BLaER1 treated with 17β-estradiol and CSF1 and Interleukin-3, amounts not matched to agents 10 nM and 100 nM (cell line): Measurements from ENCODE around the gene UCK1.
A peak's percentile ranks its signal among the peaks of the same experiment; 100 is the strongest.
"Not testable (repeated sequence)": the region's sequence is repeated elsewhere in the genome, so short reads cannot be mapped to it uniquely, and the experiment has no call there.

Experiments used
- H3K27ac ChIP-seq, 11 experiments: shearing (Covaris generic); formaldehyde crosslinking; 2 replicates each; pipeline ENCODE4 v1.8.1; 2022
- H3K27me3 ChIP-seq, 11 experiments: shearing (Covaris generic); formaldehyde crosslinking; 2 replicates each; pipeline ENCODE4 v1.8.1; 2022
- H3K36me3 ChIP-seq, 11 experiments: shearing (Covaris generic); formaldehyde crosslinking; 2 replicates each; pipeline ENCODE4 v1.8.1; 2022
- H3K4me1 ChIP-seq, 10 experiments: shearing (Covaris generic); formaldehyde crosslinking; 2 replicates each; pipeline ENCODE4 v1.8.1; 2022
- H3K4me2 ChIP-seq, 11 experiments: shearing (Covaris generic); formaldehyde crosslinking; 2 replicates each; pipeline ENCODE4 v1.8.1; 2022
- H3K4me3 ChIP-seq, 10 experiments: shearing (Covaris generic); formaldehyde crosslinking; 2 replicates each; pipeline ENCODE4 v1.8.1; 2022
- H3K9ac ChIP-seq, 11 experiments: shearing (Covaris generic); formaldehyde crosslinking; 2 replicates each; pipeline ENCODE4 v1.8.1; 2022
- H3K9me3 ChIP-seq, 11 experiments: shearing (Covaris generic); formaldehyde crosslinking; replicated peaks in 1 of 11; 2 replicates each; pipeline ENCODE4 v1.8.1; 2022
- H4K20me1 ChIP-seq, 11 experiments: shearing (Covaris generic); formaldehyde crosslinking; 2 replicates each; pipeline ENCODE4 v1.8.1; 2022
- Cebpa-rat ChIP-seq, 11 experiments: shearing (Covaris generic); IDR thresholded peaks; 2 replicates each; pipeline ENCODE4 v1.8.1; 2022

The UCK1 gene

GRCh38 chr9:131557855-131558548 lies 26.9 kb upstream of the UCK1 start:
- no peak for TF ChIP-seq Cebpa-rat (IDR thresholded peaks at IDR 0.05)
- peaks cover 0 to 13% (median 0%) of the 10 kb centered on the region in 10 experiments; a peak in 3 of 20 replicates for H3K4me1 ChIP-seq
- no peak overlapping the region for H3K4me3 ChIP-seq
- peaks cover 0 to 24% (median 11%) of the 10 kb centered on the region in 11 experiments; a peak in 20 of 22 replicates for H3K9me3 ChIP-seq
- no peak overlapping the region for H3K9ac ChIP-seq
- H3K36me3 ChIP-seq, result 0 out of 22 replicates have a peak, but pooled peaks cover 0 to 5% (median 0%) of the 10 kb centered on the region in 11 experiments
- no peaks in the 10 kb centered on the region; a peak in 1 of 22 replicates for H4K20me1 ChIP-seq
- no peaks in the 10 kb centered on the region for H3K27me3 ChIP-seq
- H3K27ac ChIP-seq, result no peak overlapping the region
- H3K4me2 ChIP-seq, result no peak overlapping the region

GRCh38 chr9:131555841-131556673 lies 25.0 kb upstream of the UCK1 start:
- Histone ChIP-seq H3K4me1 (peaks cover 0 to 19% (median 0%) of the 10 kb centered on the region in 10 experiments; a peak in 4 of 20 replicates), H3K4me2 (no peak overlapping the region), H3K27ac (no peak overlapping the region), H3K9ac (no peak overlapping the region), H3K9me3 (peaks cover 0 to 13% (median 3%) of the 10 kb centered on the region in 11 experiments; a peak in 6 of 22 replicates), H3K27me3 (no peaks in the 10 kb centered on the region), H3K4me3 (no peak overlapping the region), H4K20me1 (no peaks in the 10 kb centered on the region; a peak in 1 of 22 replicates), H3K36me3 (0 out of 22 replicates have a peak, but pooled peaks cover 0 to 5% (median 0%) of the 10 kb centered on the region in 11 experiments)
- no peak for TF ChIP-seq Cebpa-rat (IDR thresholded peaks at IDR 0.05)

GRCh38 chr9:131554843-131555351 lies 23.8 kb upstream of the UCK1 start:
- no peak overlapping the region for H3K9ac ChIP-seq
- peaks cover 0 to 8% (median 0%) of the 10 kb centered on the region in 11 experiments; a peak in 2 of 22 replicates for H3K9me3 ChIP-seq
- TF ChIP-seq Cebpa-rat (IDR thresholded peaks at IDR 0.05), result no peak
- no peak overlapping the region for H3K27ac ChIP-seq
- peaks cover 0 to 16% (median 0%) of the 10 kb centered on the region in 10 experiments; a peak in 4 of 20 replicates for H3K4me1 ChIP-seq
- H4K20me1 ChIP-seq, result no peaks in the 10 kb centered on the region; a peak in 1 of 22 replicates
- no peak overlapping the region for H3K4me3 ChIP-seq
- H3K4me2 ChIP-seq, result no peak overlapping the region
- no peaks in the 10 kb centered on the region for H3K27me3 ChIP-seq
- 0 out of 22 replicates have a peak, but pooled peaks cover 0 to 5% (median 0%) of the 10 kb centered on the region in 11 experiments for H3K36me3 ChIP-seq

GRCh38 chr9:131554087-131554842 lies 23.2 kb upstream of the UCK1 start:
- Histone ChIP-seq H3K4me3 (no peak overlapping the region), H3K9me3 (peaks cover 0 to 8% (median 0%) of the 10 kb centered on the region in 11 experiments; a peak in 3 of 22 replicates), H3K27ac (no peak overlapping the region), H3K4me1 (peaks cover 0 to 10% (median 0%) of the 10 kb centered on the region in 10 experiments; a peak in 4 of 20 replicates), H4K20me1 (no peaks in the 10 kb centered on the region; a peak in 1 of 22 replicates), H3K4me2 (no peak overlapping the region), H3K27me3 (peaks cover 0 to 1% (median 0%) of the 10 kb centered on the region in 11 experiments; a peak in 1 of 22 replicates), H3K36me3 (0 out of 22 replicates have a peak, but pooled peaks cover 0 to 5% (median 0%) of the 10 kb centered on the region in 11 experiments), H3K9ac (no peak overlapping the region)
- TF ChIP-seq Cebpa-rat (IDR thresholded peaks at IDR 0.05), result no peak

- H3K9me3 ChIP-seq, result peaks cover 0 to 23% (median 11%) of the 10 kb centered on the region in 11 experiments; a peak in 12 of 22 replicates
- peaks cover 0 to 6% (median 0%) of the 10 kb centered on the region in 10 experiments; a peak in 3 of 20 replicates for H3K4me1 ChIP-seq
- H3K4me3 ChIP-seq, result no peak overlapping the region
- H3K27me3 ChIP-seq, result peaks cover 12 to 24% (median 18%) of the 10 kb centered on the region in 11 experiments
- no peak overlapping the region for H3K27ac ChIP-seq
- H3K36me3 ChIP-seq, result no peaks in the 10 kb centered on the region
- H4K20me1 ChIP-seq, result no peaks in the 10 kb centered on the region; a peak in 1 of 22 replicates
- TF ChIP-seq Cebpa-rat (IDR thresholded peaks at IDR 0.05), result no peak
- peak overlapping the region in 2 of 11 experiments; percentile 3 to 46; a peak in 1 of 22 replicates for H3K4me2 ChIP-seq
- no peak overlapping the region for H3K9ac ChIP-seq
Measured at GRCh38 chr9:131552030-131552429, 21.0 kb upstream of the UCK1 start.

GRCh38 chr9:131550465-131550864 lies 19.4 kb upstream of the UCK1 start:
- H3K27ac ChIP-seq, H4K20me1 ChIP-seq, H3K4me3 ChIP-seq, H3K4me2 ChIP-seq, H3K4me1 ChIP-seq, H3K36me3 ChIP-seq, H3K9ac ChIP-seq: not testable (repeated sequence)
- peaks cover 27 to 39% (median 34%) of the 10 kb centered on the region in 11 experiments for H3K27me3 ChIP-seq
- H3K9me3 ChIP-seq, result peaks cover 9 to 38% (median 20%) of the 10 kb centered on the region in 11 experiments

GRCh38 chr9:131549186-131549585 lies 18.1 kb upstream of the UCK1 start:
- not testable (repeated sequence) for H3K4me2 ChIP-seq, H3K4me1 ChIP-seq, H4K20me1 ChIP-seq, H3K36me3 ChIP-seq, H3K27ac ChIP-seq, H3K9ac ChIP-seq, H3K4me3 ChIP-seq
- Histone ChIP-seq H3K9me3 (peaks cover 22 to 44% (median 32%) of the 10 kb centered on the region in 11 experiments), H3K27me3 (peaks cover 35 to 52% (median 46%) of the 10 kb centered on the region in 11 experiments)

GRCh38 chr9:131546336-131547084 lies 15.4 kb upstream of the UCK1 start:
- H3K4me3 ChIP-seq, result no peak overlapping the region; a peak in 1 of 20 replicates

More at GRCh38 chr9:131546336-131547084, 15.4 kb upstream of the UCK1 start:
- Histone ChIP-seq H3K9ac (no peak overlapping the region), H4K20me1 (no peaks in the 10 kb centered on the region), H3K4me2 (no peak overlapping the region), H3K27me3 (peaks cover 35 to 55% (median 46%) of the 10 kb centered on the region in 11 experiments), H3K27ac (no peak overlapping the region), H3K9me3 (peaks cover 43 to 66% (median 58%) of the 10 kb centered on the region in 11 experiments), H3K36me3 (peaks cover 0 to 8% (median 0%) of the 10 kb centered on the region in 11 experiments; a peak in 2 of 22 replicates), H3K4me1 (no peaks in the 10 kb centered on the region)
- no peak for TF ChIP-seq Cebpa-rat (IDR thresholded peaks at IDR 0.05)
